ENCODE data around the gene MTOR.
"Not testable (repeated sequence)": the region's sequence is repeated elsewhere in the genome, so short reads cannot be mapped to it uniquely, and the experiment has no call there.

Gene MTOR

GRCh38 chr1:11180342-11180744 lies 82.0 kb downstream of the MTOR start:
- no peak for DNase-seq (ENCODE audit: low spot score)

DNA sequence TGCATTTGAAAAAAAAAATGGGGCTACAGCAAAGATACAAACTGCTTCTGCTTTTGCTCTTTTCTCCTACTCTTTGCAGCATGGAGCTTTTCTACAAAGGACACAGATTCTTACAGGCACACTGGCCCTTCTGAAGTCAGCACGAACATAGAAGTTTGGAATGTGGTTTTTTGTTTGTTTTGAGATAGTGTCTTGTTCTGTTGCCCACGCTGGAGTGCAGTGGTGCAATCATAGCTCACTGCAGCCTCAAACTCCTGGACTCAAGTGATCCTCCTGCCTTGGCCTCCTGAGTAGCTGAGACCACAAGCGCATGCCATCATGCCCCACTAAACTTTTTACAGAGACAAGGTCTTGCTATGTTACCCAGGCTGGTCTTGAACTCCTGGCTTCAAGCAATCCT lies 82.6 kb downstream of the MTOR start:
- not testable (repeated sequence) for DNase-seq (ENCODE audit: low spot score)

- DNase-seq (ENCODE audit: low spot score), result no peak
Observed at GRCh38 chr1:11179125-11179524, 83.2 kb downstream of the MTOR start.

- DNase-seq (ENCODE audit: low spot score), result no peak
Observed at GRCh38 chr1:11178021-11179015, 84.0 kb downstream of the MTOR start.

DNA sequence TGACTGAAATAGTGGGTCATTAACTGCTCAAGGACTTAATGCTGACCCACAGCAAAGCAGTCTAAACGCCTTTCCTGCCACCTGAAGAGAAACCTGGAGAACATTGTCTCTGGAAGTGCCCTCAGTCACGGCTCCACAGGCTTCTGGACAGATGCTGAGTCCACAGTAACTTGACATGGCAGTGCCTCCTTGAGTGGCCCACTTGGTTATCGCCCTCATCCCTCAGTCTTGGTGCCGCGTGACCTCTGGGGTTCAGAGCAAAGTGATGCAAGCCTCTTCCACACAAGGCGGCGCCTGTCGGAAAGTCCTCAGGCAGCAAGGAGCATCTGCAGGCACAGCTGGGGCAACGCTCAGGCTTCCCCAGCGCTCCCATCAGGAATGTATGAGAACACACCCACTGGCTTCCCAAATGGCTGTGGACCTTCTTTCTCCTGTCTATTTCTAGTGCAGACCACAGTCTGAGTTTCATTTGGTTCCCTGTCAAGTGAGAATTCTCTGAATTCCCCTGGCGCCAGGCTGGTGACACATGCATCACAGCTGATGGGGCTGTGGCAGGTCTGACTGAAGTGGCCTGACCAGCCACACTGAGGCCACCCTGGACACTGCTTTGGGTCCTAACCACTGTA lies 86.2 kb downstream of the MTOR start:
- no peak for DNase-seq (ENCODE audit: low spot score)

DNA sequence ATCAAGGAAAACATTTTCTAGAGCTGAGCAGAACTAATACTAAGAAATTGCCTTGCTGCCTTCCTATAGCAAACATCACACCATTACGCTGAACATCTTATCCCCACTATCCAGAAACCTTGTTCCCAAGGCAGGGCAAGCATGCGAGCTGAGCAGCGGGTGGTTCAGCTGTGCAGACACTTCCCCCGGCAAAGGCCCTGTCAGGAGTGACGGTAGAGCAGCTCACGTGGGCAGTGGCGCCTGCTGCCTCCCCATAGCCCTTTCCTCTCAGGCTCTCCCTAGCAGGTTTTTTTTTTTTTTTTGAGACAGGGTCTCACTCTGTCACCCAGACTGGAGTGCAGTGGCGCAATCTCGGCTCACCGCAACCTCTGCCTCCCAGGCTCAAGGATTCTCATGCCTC lies 86.9 kb downstream of the MTOR start:
- no peak for DNase-seq (ENCODE audit: low spot score)

DNA sequence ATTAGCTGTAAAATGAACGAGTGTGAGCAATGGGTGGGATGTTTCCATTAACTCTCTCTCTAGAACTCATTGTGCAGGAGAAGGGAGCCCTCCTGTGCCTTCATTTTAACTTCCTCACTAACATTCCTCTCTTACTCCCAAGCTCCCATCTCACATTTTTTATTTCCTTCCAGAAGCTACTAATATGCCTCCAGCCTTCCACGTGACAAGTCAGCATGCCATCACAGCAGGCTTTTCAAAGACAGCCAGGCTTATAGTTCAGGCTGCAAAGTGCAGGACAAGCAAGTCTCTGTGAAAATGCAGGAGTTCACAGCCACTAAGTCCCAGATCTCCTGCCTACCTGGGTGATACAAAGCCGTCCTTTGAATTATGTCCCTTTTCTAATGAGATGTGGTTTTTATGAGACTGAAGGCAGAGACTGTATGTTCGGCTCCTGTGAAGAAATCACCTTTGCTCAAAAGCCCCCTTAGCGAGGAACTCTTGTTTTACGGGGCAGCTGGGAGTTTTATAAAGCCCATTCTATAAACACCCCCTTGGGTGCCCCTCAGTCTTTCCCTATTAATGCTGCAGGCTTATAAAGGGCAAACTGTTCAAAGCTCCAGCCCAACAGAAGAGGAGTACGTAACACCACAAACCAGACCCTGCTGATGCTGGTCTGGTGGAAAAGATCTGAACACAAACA lies 87.9 kb downstream of the MTOR start:
- DNase-seq (ENCODE audit: low spot score), result no peak

DNA sequence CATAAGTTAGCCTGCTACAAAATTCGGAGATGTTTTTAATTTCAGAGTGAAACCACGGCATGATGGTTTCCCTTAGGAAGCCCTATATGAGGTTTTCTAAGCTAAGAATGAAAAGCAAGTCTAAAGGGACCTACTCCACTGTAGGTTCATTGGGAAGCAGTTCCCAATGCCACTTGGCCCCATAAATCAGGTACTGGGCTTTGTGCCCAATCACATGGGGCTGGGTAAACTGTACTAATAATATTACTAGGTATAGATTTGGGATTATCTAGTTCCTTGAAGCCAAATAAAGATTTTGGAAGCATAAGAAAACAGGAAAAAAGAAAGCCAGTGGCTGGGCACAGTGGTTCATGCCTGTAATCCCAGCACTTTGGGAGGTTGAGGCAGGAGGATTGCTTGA lies 92.2 kb downstream of the MTOR start:
- DNase-seq (ENCODE audit: low spot score), result no peak

DNA sequence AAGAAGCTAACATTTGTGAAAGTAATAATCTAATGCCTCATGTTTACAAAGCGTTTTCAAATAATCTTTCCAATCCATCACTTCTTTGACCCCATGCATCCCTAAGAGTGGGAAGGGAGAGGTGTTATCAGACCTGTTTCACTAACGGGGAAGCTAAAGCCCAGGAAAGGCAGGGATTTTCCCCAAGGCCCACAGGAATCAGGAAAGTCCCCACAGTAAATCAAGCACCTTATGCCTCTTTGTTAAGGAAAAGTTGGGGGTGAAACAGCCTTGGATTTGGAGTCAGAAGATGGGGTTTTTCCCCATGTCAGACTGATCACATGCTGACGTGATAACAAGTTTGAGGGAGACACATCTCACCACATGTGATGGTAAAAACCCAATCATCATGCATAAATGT lies 93.1 kb downstream of the MTOR start:
- no peak for DNase-seq (ENCODE audit: low spot score)

DNA sequence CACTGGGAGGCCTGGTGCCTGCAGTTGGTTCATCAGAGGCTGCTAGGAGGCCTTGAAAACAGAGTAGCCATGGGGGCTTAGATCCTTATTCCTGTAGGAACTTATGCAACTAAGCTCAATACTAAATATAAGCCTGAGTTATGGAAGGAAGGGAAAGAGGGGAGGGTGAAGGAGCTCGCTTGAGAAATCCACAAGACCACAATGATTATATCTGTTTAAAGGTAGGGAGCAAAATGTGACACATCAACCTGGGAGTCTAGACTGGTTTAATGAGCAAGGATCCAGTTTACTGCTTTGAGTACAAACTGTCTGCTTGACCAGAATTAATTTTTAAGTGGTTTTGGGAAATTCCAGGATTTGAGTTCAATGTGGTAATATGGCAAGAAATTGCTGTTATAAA lies 93.6 kb downstream of the MTOR start:
- no peak for DNase-seq (ENCODE audit: low spot score)

DNA sequence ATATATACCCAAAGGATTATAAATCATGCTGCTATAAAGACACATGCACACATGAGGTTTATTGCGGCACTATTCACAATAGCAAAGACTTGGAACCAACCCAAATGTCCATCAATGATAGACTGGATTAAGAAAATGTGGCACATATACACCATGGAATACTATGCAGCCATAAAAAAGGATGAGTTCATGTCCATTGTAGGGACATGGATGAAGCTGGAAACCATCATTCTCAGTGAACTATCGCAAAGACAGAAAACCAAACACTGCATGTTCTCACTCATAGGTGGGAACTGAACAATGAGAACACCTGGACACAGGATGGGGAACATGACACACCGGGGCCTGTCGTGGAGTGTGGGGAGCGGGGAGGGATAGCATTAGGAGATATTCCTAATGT lies 95.6 kb downstream of the MTOR start:
- not testable (repeated sequence) for DNase-seq (ENCODE audit: low spot score)

DNA sequence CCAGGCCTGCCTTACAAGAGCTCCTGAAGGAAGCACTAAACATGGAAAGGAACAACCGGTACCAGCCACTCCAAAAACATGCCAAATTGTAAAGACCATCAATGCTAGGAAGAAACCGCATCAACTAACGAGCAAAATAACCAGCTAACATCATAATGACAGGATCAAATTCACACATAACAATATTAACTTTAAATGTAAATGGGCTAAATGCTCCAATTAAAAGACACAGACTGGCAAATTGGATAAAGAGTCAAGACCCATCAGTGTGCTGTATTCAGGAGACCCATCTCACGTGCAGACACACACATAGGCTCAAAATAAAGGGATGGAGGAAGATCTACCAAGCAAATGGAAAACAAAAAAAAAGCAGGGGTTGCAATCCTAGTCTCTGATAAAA lies 99.6 kb downstream of the MTOR start:
- DNase-seq (ENCODE audit: low spot score), result not testable (repeated sequence)

- no peak for DNase-seq (ENCODE audit: low spot score)
Observed at GRCh38 chr1:11158720-11159321, 103.5 kb downstream of the MTOR start.

GRCh38 chr1:11158291-11158690 lies 104.1 kb downstream of the MTOR start:
- DNase-seq (ENCODE audit: low spot score), result no peak

- DNase-seq (ENCODE audit: low spot score), result peak; percentile 64
Observed at GRCh38 chr1:11157867-11158266, 104.5 kb downstream of the MTOR start.

GRCh38 chr1:11157394-11157793 lies 105.0 kb downstream of the MTOR start:
- DNase-seq (ENCODE audit: low spot score), result no peak

DNA sequence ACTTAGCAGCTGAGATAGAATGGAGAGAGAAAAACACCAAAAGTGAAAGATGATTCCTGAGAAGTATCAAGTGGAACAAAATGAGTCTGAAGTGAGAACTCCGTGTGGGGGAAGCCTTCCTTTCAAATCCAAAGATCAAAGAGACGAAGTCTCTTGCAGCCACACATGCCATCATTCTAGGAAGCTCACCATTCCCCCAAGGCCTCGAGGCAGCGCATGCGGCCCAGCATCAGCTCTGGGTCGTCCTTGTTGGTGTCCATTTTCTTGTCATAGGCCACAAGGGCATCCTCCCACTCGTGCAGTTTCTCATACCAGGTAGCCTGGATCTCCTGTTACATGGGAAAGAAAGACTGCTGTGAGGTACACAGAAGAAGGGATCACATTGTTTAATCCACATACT lies 105.4 kb downstream of the MTOR start:
- no peak for DNase-seq (ENCODE audit: low spot score)

- DNase-seq (ENCODE audit: low spot score), result no peak
Observed at GRCh38 chr1:11156441-11156840, 105.9 kb downstream of the MTOR start.

DNA sequence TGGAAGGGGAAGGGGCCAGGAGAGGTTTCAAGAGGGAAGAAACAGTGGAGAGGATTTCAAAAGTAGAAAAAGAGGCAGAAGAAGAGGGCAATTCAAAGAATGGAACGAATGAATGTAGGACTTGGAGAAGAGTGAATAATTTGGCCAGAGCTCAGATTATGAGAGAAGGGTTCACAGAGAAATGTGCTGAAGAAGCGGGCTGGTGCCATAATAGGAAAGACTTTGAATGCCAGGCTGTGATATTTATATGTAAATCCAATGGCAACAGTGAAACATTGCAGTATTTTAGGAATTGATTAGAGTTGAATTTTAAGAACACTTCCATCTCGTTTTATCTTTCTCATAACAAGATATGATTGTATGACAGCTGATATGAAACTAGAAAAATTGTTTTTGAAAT lies 109.2 kb downstream of the MTOR start:
- no peak for DNase-seq (ENCODE audit: low spot score)

- DNase-seq (ENCODE audit: low spot score), result no peak
Observed at GRCh38 chr1:11152755-11153154, 109.6 kb downstream of the MTOR start.

- DNase-seq (ENCODE audit: low spot score), result no peak
Observed at GRCh38 chr1:11151826-11152612, 110.3 kb downstream of the MTOR start.

DNA sequence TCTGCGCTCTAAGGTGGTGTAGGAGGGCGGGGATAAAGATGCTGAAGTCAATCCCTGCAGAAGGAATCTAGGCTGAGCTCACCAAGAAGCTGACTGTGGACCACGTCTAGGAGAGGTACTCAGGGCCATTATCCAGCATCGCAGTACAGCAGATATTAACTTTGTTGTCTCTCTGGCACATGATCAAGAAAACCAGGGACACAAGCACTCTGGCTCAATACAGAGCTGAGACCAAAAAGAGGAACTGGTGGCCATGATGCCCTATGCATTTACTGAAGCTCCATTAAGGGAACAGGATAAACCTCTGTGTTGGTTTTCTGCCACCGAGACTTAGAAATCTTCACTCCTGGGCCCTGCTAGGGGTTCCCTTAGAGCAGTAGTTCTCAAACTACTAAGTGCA lies 111.2 kb downstream of the MTOR start:
- DNase-seq (ENCODE audit: low spot score), result no peak

All from D341Med (cell line).